K562 (cell line): ENCODE data around the gene A4GNT. TPM values are rescaled to one million over a fixed set of nuclear protein-coding genes. Genes with fewer than 3 reads are reported as not detected.

Source experiments
- CBX3 ChIP-seq, 2 experiments: IDR thresholded peaks; 1 replicate in 1 of 2; 2 replicates in 1 of 2; pipeline ENCODE4 v1.6.1; 2012; ENCODE audit warnings: inconsistent platforms in 2 of 2, low read length in 2 of 2, borderline replicate concordance in 1 of 2, control low read depth in 1 of 2
- JUND ChIP-seq, 2 experiments: IDR thresholded peaks; 2 replicates in 1 of 2; 3 replicates in 1 of 2; pipeline ENCODE4 v1.6.1; 2011; ENCODE audit warnings: borderline replicate concordance in 2 of 2, low read depth in 2 of 2, low read length in 2 of 2, improper control_type of control experiment in 1 of 2, missing biosample characterization in 1 of 2, missing genetic modification characterization in 1 of 2, missing genetic modification reagents in 1 of 2
- KLF6 ChIP-seq: fragments of 250-450 bp; sonication (Bioruptor Pico); IDR thresholded peaks from 2 replicates; pipeline ENCODE4 v1.4.0; 2020; ENCODE audit warnings: mild to moderate bottlenecking, moderate library complexity, borderline replicate concordance
- NBN ChIP-seq: fragments of 450-650 bp; IDR thresholded peaks from 2 replicates; pipeline ENCODE4 v1.6.1; 2016; ENCODE audit warnings: low read depth, mild to moderate bottlenecking
- NEUROD1 ChIP-seq: fragments of 150-350 bp; IDR thresholded peaks from 2 replicates; pipeline ENCODE4 v1.6.1; 2014; ENCODE audit warnings: borderline replicate concordance, low read length, low read depth; ENCODE audit not compliant: partially characterized antibody
- POLR2B ChIP-seq: fragments of 450-650 bp; IDR thresholded peaks from 2 replicates; pipeline ENCODE4 v1.6.1; 2018; ENCODE audit warnings: low read depth; ENCODE audit not compliant: partially characterized antibody
- SIRT6 ChIP-seq: IDR thresholded peaks from one replicate; pipeline ENCODE4 v1.6.1; 2012; ENCODE audit warnings: low read depth, mild to moderate bottlenecking, control low read depth, inconsistent platforms, low read length, moderate library complexity
- SOX6 ChIP-seq: fragments of 450-650 bp; IDR thresholded peaks from 2 replicates; pipeline ENCODE4 v1.6.1; 2014; ENCODE audit warnings: mild to moderate bottlenecking
- SUPT5H ChIP-seq: fragments of 450-650 bp; IDR thresholded peaks from 2 replicates; pipeline ENCODE4 v1.6.1; 2016
- TRIM24 ChIP-seq, 2 experiments: fragments of 450-650 bp; IDR thresholded peaks; 2 replicates each; pipeline ENCODE4 v1.6.1; 2016
- ZNF57 ChIP-seq: fragments of 450-650 bp; formaldehyde crosslinking; IDR thresholded peaks from 2 replicates; pipeline ENCODE4 v1.4.0; 2020; ENCODE audit warnings: mild to moderate bottlenecking, moderate library complexity
- polyA plus RNA-seq, 8 experiments: library from polyadenylated mRNA; depleted of rRNA in 4 of 8; stranded (reverse) in 5 of 8; unstranded in 3 of 8; fragments of >200 nt; fragmentation: Nextera tagmentation in 2 of 8; fragmentation: Illumina TruSeq in 1 of 8; extraction: Ambion mirVana in 2 of 8; extraction: Trizol in 1 of 8; gene quantifications; 2 replicates each; pipeline versions ENCODE4 v1.2.1 to v1.2.3, GENCODE V29; 2011 to 2014; ENCODE audit warnings: inconsistent platforms in 1 of 8, missing spikeins in 1 of 8
- total RNA-seq, 7 experiments: library from RNA; depleted of rRNA in 6 of 7; stranded (reverse); fragments of >200 nt in 6 of 7; fragmentation: Illumina TruSeq in 2 of 7; extraction: Trizol in 2 of 7; gene quantifications; 2 replicates each; pipeline versions ENCODE4 v1.2.1 to v1.2.3, GENCODE V29; 2011 to 2021; ENCODE audit warnings: low replicate concordance in 1 of 7
- TF ChIP-seq, protein P1 (sequence below): sonication (generic); formaldehyde crosslinking; IDR thresholded peaks from 2 replicates; pipeline ENCODE4 v1.8.1; 2023; ENCODE audit warnings: missing genetic modification reagents, mild to moderate bottlenecking, borderline replicate concordance
- TF ChIP-seq, protein P2 (sequence below): fragments of 450-650 bp; IDR thresholded peaks from 2 replicates; pipeline ENCODE4 v1.6.1; 2016; ENCODE audit warnings: borderline replicate concordance
- TF ChIP-seq, protein P3 (sequence below): fragments of 250-450 bp; sonication (Bioruptor Pico); IDR thresholded peaks from 2 replicates; pipeline ENCODE4 v1.5.0; 2021
- TF ChIP-seq, protein P4 (sequence below), 2 experiments: fragments of 450-650 bp; conservative IDR thresholded peaks; 2 replicates each; pipeline ENCODE4 v1.6.1; 2017; ENCODE audit warnings: mild to moderate bottlenecking in 2 of 2, moderate library complexity in 2 of 2
- TF ChIP-seq, protein P5 (sequence below): sonication (generic); formaldehyde crosslinking; IDR thresholded peaks from 2 replicates; pipeline ENCODE4 v1.9.0; 2022; ENCODE audit warnings: mild to moderate bottlenecking, missing genetic modification reagents

A4GNT gene
- total and polyA plus RNA-seq, 9 of the 15 experiments (the other 6 are each of a cell fraction or from before 2014, with no cell fraction given) = not detected

DNA sequence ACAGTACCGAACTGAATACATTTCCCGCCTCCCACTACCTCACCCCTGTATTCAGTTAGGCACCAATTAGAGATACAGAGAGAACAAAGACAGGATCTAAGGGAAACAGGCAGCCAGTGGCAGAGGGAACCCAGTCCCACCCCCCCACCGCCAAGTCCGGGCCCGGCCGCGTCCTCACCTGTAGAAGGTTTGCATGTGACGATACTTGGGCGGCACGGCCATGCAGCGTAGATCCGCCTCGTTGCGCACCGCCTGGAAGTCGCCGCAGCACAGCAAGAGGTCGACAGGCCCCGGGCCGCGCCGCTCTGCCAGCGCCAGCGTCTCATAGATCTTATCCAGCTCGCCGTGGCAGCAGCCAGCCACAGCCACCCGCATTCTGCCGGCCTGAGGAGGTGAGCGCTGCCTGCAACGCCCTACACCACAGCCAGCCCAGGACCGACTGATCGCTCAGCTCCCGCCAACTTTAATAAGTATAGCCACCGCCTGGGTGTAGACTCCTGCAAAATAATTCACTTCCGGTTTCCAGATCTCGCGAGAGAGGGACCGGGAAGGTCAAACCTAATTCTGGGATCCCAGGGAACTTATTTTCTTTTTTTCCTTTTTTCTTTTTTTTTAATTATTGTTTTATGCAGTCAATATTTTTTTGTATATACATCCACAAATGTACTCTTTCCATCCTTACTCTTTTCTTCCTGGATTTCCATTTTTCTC, 42.4 kb upstream of the A4GNT start, which contains the start of gene DBR1 (continued):
- TF ChIP-seq, protein P1, sequence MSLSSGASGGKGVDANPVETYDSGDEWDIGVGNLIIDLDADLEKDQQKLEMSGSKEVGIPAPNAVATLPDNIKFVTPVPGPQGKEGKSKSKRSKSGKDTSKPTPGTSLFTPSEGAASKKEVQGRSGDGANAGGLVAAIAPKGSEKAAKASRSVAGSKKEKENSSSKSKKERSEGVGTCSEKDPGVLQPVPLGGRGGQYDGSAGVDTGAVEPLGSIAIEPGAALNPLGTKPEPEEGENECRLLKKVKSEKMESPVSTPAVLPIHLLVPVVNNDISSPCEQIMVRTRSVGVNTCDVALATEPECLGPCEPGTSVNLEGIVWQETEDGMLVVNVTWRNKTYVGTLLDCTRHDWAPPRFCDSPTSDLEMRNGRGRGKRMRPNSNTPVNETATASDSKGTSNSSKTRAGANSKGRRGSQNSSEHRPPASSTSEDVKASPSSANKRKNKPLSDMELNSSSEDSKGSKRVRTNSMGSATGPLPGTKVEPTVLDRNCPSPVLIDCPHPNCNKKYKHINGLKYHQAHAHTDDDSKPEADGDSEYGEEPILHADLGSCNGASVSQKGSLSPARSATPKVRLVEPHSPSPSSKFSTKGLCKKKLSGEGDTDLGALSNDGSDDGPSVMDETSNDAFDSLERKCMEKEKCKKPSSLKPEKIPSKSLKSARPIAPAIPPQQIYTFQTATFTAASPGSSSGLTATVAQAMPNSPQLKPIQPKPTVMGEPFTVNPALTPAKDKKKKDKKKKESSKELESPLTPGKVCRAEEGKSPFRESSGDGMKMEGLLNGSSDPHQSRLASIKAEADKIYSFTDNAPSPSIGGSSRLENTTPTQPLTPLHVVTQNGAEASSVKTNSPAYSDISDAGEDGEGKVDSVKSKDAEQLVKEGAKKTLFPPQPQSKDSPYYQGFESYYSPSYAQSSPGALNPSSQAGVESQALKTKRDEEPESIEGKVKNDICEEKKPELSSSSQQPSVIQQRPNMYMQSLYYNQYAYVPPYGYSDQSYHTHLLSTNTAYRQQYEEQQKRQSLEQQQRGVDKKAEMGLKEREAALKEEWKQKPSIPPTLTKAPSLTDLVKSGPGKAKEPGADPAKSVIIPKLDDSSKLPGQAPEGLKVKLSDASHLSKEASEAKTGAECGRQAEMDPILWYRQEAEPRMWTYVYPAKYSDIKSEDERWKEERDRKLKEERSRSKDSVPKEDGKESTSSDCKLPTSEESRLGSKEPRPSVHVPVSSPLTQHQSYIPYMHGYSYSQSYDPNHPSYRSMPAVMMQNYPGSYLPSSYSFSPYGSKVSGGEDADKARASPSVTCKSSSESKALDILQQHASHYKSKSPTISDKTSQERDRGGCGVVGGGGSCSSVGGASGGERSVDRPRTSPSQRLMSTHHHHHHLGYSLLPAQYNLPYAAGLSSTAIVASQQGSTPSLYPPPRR (CRISPR knock-in tag) = no peak
- TF ChIP-seq, protein P2, sequence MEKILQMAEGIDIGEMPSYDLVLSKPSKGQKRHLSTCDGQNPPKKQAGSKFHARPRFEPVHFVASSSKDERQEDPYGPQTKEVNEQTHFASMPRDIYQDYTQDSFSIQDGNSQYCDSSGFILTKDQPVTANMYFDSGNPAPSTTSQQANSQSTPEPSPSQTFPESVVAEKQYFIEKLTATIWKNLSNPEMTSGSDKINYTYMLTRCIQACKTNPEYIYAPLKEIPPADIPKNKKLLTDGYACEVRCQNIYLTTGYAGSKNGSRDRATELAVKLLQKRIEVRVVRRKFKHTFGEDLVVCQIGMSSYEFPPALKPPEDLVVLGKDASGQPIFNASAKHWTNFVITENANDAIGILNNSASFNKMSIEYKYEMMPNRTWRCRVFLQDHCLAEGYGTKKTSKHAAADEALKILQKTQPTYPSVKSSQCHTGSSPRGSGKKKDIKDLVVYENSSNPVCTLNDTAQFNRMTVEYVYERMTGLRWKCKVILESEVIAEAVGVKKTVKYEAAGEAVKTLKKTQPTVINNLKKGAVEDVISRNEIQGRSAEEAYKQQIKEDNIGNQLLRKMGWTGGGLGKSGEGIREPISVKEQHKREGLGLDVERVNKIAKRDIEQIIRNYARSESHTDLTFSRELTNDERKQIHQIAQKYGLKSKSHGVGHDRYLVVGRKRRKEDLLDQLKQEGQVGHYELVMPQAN = 0 out of 2 replicates have a peak, but pooled peaks have one; percentile 40
- TF ChIP-seq JUND (IDR thresholded peaks at IDR 0.05; ENCODE audit: borderline replicate concordance, low read depth, low read length) (no peak), JUND (tag; IDR thresholded peaks at IDR 0.05; ENCODE audit: borderline replicate concordance, low read depth, low read length) (no peak), POLR2B (peak; percentile 74), SOX6 (no peak; the same call in 1 of the 2 replicates), ZNF57 (CRISPR knock-in tag) (no peak), NBN (no peak), SUPT5H (peak; percentile 90), CBX3 (IDR thresholded peaks at IDR 0.05; ENCODE audit: borderline replicate concordance in 1 of 2, low read length in 2 of 2) (no peak), TRIM24 (IDR thresholded peaks at IDR 0.05) (no peak), NEUROD1 (no peak), SIRT6 (no peak), KLF6 (CRISPR knock-in tag) (no peak)
- TF ChIP-seq, protein P3, sequence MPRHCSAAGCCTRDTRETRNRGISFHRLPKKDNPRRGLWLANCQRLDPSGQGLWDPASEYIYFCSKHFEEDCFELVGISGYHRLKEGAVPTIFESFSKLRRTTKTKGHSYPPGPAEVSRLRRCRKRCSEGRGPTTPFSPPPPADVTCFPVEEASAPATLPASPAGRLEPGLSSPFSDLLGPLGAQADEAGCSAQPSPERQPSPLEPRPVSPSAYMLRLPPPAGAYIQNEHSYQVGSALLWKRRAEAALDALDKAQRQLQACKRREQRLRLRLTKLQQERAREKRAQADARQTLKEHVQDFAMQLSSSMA = no peak
- TF ChIP-seq, protein P4, sequence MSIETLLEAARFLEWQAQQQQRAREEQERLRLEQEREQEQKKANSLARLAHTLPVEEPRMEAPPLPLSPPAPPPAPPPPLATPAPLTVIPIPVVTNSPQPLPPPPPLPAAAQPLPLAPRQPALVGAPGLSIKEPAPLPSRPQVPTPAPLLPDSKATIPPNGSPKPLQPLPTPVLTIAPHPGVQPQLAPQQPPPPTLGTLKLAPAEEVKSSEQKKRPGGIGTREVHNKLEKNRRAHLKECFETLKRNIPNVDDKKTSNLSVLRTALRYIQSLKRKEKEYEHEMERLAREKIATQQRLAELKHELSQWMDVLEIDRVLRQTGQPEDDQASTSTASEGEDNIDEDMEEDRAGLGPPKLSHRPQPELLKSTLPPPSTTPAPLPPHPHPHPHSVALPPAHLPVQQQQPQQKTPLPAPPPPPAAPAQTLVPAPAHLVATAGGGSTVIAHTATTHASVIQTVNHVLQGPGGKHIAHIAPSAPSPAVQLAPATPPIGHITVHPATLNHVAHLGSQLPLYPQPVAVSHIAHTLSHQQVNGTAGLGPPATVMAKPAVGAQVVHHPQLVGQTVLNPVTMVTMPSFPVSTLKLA (conservative IDR thresholded peaks at IDR 0.05) = peak; percentile 30 to 69; a peak in 2 of 4 replicates
- TF ChIP-seq, protein P5, sequence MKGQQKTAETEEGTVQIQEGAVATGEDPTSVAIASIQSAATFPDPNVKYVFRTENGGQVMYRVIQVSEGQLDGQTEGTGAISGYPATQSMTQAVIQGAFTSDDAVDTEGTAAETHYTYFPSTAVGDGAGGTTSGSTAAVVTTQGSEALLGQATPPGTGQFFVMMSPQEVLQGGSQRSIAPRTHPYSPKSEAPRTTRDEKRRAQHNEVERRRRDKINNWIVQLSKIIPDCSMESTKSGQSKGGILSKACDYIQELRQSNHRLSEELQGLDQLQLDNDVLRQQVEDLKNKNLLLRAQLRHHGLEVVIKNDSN = no peak
